ENCODE data around the gene STAT5B.
"Not testable (repeated sequence)": the region's sequence is repeated elsewhere in the genome, so short reads cannot be mapped to it uniquely, and the experiment has no call there.

Gene STAT5B

DNA sequence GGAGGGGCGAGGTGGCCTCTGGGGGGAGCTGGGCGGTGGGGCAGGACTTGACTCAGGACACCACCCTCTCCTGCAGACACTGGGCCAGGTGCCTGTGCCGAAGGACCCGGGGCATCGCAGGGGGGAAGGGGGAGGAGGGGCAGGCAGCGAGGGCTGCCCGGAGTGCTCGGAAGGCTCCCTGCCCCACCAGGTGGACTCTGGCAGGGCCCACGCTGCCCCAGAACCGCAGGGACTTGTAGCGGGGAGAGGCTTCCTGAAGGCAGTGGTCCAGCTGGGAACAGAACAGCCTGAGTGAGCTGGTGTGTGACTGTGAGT, 86.6 kb downstream of the STAT5B start:
- H3K27ac ChIP-seq (ENCODE audit: low read length) = no peak overlapping the region
- H3K9me3 ChIP-seq (ENCODE audit: control insufficient read depth in 1 of 2, low read length in 2 of 2) = no peaks in the 10 kb centered on the region
- H3K4me3 ChIP-seq (ENCODE audit: low read depth in 1 of 2, low read length in 2 of 2) = no peak overlapping the region
- H3K36me3 ChIP-seq (ENCODE audit: control insufficient read depth in 1 of 2, insufficient read depth in 2 of 2, low read length in 2 of 2) = no peaks in the 10 kb centered on the region
- peaks cover 4 to 23% of the 10 kb centered on the region in 2 donors for H3K4me1 ChIP-seq (ENCODE audit: control insufficient read depth in 1 of 2, insufficient read depth in 2 of 2, low read length in 2 of 2)
- no peaks in the 10 kb centered on the region for H3K27me3 ChIP-seq (ENCODE audit: low read depth, low read length)

DNA sequence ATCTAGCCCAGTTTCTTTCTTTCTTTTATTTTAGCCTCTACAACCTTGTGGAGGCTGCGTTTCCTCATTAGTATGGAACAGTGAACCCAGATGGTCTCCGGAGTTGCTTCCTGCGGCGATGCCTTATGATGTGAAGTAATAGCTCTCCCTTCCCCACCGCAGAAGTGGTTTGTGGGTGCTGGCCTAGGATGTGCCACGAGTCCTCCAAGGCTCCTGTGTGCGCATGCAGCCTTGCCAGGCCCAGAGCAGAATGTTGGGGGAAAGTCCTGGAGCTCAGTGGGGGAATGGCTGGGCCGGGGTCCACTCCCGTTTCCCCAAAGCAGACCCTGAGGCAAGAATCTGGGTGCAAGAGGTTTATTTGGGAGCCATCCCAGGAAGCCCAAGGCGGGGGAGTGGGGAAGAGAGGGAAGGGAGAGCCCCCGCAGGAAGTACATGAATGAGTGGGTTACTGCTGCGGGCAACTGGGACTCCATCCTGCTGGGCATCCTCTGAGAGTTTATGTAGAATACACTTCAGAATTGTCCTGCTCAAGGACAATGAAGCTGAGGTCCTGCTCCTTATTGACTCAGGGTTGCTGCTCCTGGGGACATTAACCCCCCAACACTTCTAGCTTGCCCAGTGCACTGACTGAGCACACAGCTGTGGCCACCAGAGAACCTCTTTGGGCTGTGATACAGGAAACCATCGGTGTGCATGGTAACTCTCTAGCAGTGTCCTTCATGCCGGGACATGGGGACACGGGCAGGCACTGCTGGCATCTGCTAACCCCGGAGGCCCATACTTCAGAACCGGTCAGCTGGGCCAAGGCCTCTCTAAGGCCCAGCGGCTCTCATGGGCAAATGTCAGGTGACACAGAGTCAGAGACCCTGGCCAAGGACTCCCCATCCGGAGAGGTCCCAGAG, 87.2 kb downstream of the STAT5B start:
- H3K27ac ChIP-seq (ENCODE audit: low read length) = no peak overlapping the region
- peaks cover 7 to 27% of the 10 kb centered on the region in 2 donors for H3K4me1 ChIP-seq (ENCODE audit: control insufficient read depth in 1 of 2, insufficient read depth in 2 of 2, low read length in 2 of 2)
- H3K4me3 ChIP-seq (ENCODE audit: low read depth in 1 of 2, low read length in 2 of 2) = no peak overlapping the region
- H3K27me3 ChIP-seq (ENCODE audit: low read depth, low read length) = no peaks in the 10 kb centered on the region
- no peaks in the 10 kb centered on the region for H3K36me3 ChIP-seq (ENCODE audit: control insufficient read depth in 1 of 2, insufficient read depth in 2 of 2, low read length in 2 of 2)
- H3K9me3 ChIP-seq (ENCODE audit: control insufficient read depth in 1 of 2, low read length in 2 of 2) = no peaks in the 10 kb centered on the region

DNA sequence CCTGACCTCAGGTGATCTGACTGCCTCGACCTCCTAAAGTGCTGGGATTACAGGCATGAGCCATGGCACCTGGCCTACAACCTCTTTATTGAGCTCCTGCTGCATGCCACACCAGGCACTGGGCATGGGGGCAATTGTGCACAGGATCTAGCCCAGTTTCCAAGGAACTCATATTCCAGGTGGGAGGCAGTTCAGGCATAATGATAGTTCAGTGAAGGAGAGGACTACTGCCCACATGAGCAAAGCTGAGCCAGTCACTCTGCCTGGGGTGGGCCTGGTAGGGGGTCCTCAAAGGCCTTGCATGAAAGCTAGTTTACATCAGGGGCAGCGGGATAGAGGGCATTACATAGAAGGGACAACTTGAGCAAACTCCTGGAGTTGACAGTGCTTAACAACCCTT, 88.4 kb downstream of the STAT5B start:
- Histone ChIP-seq H3K4me1 (ENCODE audit: control insufficient read depth in 1 of 2, insufficient read depth in 2 of 2, low read length in 2 of 2) (peaks cover 3 to 21% of the 10 kb centered on the region in 2 donors), H3K36me3 (ENCODE audit: control insufficient read depth in 1 of 2, insufficient read depth in 2 of 2, low read length in 2 of 2) (no peaks in the 10 kb centered on the region), H3K9me3 (ENCODE audit: control insufficient read depth in 1 of 2, low read length in 2 of 2) (no peaks in the 10 kb centered on the region), H3K27ac (ENCODE audit: low read length) (no peak overlapping the region), H3K4me3 (ENCODE audit: low read depth in 1 of 2, low read length in 2 of 2) (no peak overlapping the region), H3K27me3 (ENCODE audit: low read depth, low read length) (no peaks in the 10 kb centered on the region)

DNA sequence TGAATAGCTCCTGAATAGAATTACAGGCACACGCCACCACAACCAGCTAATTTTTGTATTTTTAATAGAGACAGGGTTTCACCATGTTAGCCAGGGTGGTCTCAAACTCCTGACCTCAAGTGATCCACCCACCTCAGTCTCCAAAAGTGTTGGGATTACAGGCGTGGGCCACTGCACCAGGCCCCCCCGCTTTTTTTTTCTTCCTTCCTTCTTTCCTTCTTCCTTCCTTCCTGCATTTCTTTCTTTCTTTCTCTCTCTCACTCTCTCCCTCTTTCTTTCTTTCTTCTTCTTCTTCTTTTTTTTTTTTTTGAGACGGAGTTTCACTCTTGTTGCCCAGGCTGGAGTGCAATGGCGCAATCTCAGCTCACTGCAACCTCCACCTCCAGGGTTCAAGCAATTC, 90.0 kb downstream of the STAT5B start:
- not testable (repeated sequence) for H3K4me3 ChIP-seq (ENCODE audit: low read depth in 1 of 2, low read length in 2 of 2)
- H3K4me1 ChIP-seq (ENCODE audit: control insufficient read depth in 1 of 2, insufficient read depth in 2 of 2, low read length in 2 of 2) = peaks cover 3 to 15% of the 10 kb centered on the region in 2 donors

DNA sequence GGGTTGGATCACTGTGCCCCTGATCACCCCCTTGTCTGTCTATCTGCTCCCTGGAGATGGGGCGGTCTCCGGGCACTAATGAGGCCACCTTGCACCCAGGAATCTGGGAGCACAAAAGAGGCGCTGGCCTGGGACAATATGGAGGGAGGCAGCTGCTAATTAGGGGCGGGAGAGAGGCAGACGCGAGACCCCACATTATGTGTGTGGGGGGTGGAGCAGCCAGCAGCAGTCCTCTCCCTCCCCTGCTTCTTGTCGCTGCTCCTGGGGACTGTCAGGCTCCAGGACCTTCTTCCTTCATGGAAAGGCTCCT, 90.6 kb downstream of the STAT5B start:
- Histone ChIP-seq H3K27ac (ENCODE audit: low read length) (no peak overlapping the region), H3K9me3 (ENCODE audit: control insufficient read depth in 1 of 2, low read length in 2 of 2) (no peaks in the 10 kb centered on the region), H3K4me3 (ENCODE audit: low read depth in 1 of 2, low read length in 2 of 2) (no peak overlapping the region), H3K4me1 (ENCODE audit: control insufficient read depth in 1 of 2, insufficient read depth in 2 of 2, low read length in 2 of 2) (peaks cover 3 to 21% of the 10 kb centered on the region in 2 donors), H3K27me3 (ENCODE audit: low read depth, low read length) (peaks cover 11% of the 10 kb centered on the region), H3K36me3 (ENCODE audit: control insufficient read depth in 1 of 2, insufficient read depth in 2 of 2, low read length in 2 of 2) (no peaks in the 10 kb centered on the region)

More for the DNA sequence above, 90.0 kb downstream of the STAT5B start:
- not testable (repeated sequence) for H3K36me3 ChIP-seq (ENCODE audit: control insufficient read depth in 1 of 2, insufficient read depth in 2 of 2, low read length in 2 of 2); H3K27ac ChIP-seq (ENCODE audit: low read length); H3K9me3 ChIP-seq (ENCODE audit: control insufficient read depth in 1 of 2, low read length in 2 of 2); H3K27me3 ChIP-seq (ENCODE audit: low read depth, low read length)

DNA sequence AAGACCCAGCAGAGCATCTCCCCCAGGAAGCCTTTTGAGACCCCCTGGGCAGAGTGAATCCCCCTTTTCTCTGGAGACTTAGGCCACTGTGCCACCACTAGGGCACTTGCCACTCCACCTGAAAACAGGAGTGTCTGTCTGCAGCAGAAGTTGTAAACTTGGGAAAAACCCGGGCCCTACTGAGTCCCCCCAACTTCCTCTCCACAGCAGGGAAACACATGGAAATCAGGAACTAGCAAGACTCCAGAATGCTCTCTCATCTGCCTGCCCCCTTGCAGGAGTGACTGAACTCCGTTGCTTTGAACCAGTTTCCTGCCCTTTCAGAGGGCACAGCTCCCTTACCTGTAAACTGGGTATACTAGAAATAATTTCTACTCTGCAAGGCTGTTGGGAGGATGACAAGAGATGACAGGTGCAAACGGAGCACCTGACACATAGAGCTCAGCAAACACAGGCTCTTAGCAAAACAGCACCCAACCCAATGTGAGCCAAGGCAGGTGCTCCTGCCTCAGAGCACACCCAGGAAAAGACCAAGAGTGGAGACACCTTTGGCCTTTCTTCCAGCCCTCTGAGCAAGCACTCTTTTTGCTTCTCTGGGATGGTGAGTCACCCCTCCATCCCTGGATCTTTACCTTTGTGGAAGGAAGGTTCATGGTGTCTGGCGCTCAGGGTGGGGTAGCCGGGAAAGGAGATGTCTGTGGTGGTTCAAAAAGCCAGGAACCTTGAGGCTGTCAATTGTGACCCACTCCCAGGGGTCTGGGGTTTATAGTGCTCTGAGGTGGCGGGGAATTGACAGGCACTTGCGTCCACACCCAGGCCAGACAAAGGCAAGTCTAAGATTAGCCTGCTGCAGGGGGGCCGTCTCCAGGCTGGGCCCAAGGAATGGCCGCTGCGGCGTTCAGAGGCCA, 91.2 kb downstream of the STAT5B start, which contains the start of gene HCRT:
TSS of gene HCRT (minus strand) at position 740 of the 908 bp plus-strand sequence. CDS start at position 653, 87 bp downstream.
- Histone ChIP-seq H3K36me3 (ENCODE audit: control insufficient read depth in 1 of 2, insufficient read depth in 2 of 2, low read length in 2 of 2) (no peaks in the 10 kb centered on the region), H3K9me3 (ENCODE audit: control insufficient read depth in 1 of 2, low read length in 2 of 2) (no peaks in the 10 kb centered on the region), H3K27ac (ENCODE audit: low read length) (no peak within 1 kb of the TSS), H3K27me3 (ENCODE audit: low read depth, low read length) (peaks cover 11% of the 10 kb centered on the region), H3K4me3 (ENCODE audit: low read depth in 1 of 2, low read length in 2 of 2) (peak within 1 kb of the TSS; percentile 7 to 63), H3K4me1 (ENCODE audit: control insufficient read depth in 1 of 2, insufficient read depth in 2 of 2, low read length in 2 of 2) (peaks cover 3 to 26% of the 10 kb centered on the region in 2 donors)

DNA sequence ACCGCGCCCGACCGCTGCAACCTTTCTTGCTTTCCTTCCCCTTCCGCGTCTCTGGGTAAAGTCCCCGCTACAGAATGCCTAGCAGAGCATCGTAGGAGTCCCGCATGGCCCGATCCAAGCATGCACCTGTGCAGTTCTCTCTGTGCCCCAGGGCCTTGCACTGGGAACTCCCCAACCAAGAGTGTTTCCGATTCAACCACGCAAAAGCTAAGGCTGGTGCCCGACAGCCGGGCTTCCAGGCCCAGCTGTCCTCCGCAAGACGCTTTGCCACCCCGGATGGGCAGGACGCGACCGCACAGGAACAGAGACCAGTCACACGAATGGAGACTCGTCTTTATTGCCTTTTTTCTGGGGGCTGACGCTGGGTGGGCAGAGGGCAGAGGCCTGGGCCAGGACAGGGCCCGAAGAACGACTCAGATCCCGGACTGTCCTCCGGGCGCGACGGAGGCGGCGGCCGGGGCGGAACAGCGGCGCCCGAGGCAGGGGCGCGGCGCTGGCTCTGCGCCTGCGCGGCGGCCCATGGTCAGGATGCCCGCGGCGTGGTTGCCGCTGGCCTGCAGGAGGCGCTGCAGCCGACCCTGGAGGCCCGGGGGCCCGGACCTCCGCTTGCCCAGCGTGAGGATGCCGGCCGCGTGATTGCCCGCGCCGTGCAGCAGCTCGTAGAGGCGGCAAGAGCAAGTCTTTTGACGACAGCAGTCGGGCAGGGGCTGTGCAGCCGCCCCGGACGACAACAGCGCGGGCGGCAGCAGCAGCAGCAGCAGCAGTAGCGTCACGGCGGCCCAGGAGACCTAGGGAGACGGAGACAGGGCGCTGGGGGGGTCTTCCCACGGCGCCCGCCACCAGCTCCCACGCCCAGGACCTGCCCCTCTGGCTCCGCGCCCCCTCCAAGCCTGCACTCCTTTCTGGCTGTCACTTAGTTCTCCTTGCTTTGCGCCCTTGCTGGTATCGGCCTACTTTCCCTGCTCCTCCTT, 92.2 kb downstream of the STAT5B start:
- peaks cover 11% of the 10 kb centered on the region for H3K27me3 ChIP-seq (ENCODE audit: low read depth, low read length)
- H3K9me3 ChIP-seq (ENCODE audit: control insufficient read depth in 1 of 2, low read length in 2 of 2) = no peaks in the 10 kb centered on the region
- no peaks in the 10 kb centered on the region for H3K36me3 ChIP-seq (ENCODE audit: control insufficient read depth in 1 of 2, insufficient read depth in 2 of 2, low read length in 2 of 2)
- peaks cover 3 to 26% of the 10 kb centered on the region in 2 donors for H3K4me1 ChIP-seq (ENCODE audit: control insufficient read depth in 1 of 2, insufficient read depth in 2 of 2, low read length in 2 of 2)
- peak overlapping the region; percentile 60 to 63 for H3K4me3 ChIP-seq (ENCODE audit: low read depth in 1 of 2, low read length in 2 of 2)
- no peak overlapping the region for H3K27ac ChIP-seq (ENCODE audit: low read length)

DNA sequence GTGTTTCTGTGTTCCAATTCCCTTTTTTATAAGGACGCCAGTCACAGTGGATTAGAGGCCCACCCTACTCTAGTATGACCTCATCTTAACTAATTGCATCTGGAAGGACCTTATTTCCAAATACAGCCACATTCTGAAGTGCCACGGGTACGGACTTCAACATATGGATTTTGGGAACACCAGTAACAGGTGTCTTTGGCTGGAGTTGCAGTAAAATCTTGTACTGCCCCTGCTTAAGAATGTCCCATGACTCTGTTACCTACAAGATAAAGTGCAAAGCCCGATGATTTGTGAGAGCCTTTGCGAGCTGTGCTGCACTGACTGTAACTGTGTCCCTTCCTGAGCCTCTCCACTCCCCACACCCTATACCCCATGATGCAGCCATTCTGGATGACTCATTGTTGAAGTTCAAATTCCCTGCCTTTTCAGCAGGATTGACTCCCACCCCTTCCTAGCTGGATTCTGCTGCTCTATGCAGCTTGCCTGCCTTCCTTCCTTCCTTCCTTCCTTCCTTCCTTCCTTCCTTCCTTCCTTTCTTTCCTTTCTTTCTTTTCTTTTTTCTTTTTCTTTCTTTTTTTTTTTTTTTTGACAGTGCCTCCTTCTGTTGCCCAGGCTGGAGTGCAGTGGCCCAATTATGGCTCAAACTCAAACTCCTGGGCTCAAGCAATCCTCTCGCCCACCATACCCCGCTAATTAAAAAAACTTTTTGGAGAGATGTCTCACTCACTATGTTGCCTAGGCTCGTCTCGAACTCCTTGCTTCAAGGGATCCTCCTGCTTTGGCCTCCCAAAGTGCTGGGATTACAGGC, 93.1 kb downstream of the STAT5B start:
- Histone ChIP-seq H3K27me3 (ENCODE audit: low read depth, low read length) (peaks cover 11% of the 10 kb centered on the region), H3K27ac (ENCODE audit: low read length) (no peak overlapping the region), H3K36me3 (ENCODE audit: control insufficient read depth in 1 of 2, insufficient read depth in 2 of 2, low read length in 2 of 2) (no peaks in the 10 kb centered on the region), H3K4me3 (ENCODE audit: low read depth in 1 of 2, low read length in 2 of 2) (peak overlapping the region; percentile 60 to 63), H3K4me1 (ENCODE audit: control insufficient read depth in 1 of 2, insufficient read depth in 2 of 2, low read length in 2 of 2) (peaks cover 3 to 26% of the 10 kb centered on the region in 2 donors), H3K9me3 (ENCODE audit: control insufficient read depth in 1 of 2, low read length in 2 of 2) (no peaks in the 10 kb centered on the region)

DNA sequence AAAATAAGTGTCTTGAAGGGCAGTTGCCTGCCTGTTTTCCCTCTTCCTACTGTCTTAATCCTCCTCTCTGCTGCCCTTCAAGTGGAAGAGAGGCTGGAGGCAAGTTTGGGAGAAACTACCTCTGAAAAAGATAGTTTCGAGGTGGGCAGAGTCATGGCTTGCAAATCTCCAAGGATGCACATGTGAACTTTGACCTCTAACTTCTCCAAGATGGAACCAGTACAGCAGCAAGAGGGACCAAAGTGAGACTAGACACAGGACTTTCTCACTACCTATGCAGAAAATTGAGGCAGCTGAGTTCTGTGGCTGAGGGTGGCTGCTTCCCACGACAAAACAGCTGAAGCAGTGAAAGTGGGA, 94.4 kb downstream of the STAT5B start:
- Histone ChIP-seq H3K27ac (ENCODE audit: low read length) (no peak overlapping the region), H3K27me3 (ENCODE audit: low read depth, low read length) (peaks cover 11% of the 10 kb centered on the region), H3K36me3 (ENCODE audit: control insufficient read depth in 1 of 2, insufficient read depth in 2 of 2, low read length in 2 of 2) (no peaks in the 10 kb centered on the region), H3K4me3 (ENCODE audit: low read depth in 1 of 2, low read length in 2 of 2) (no peak overlapping the region), H3K9me3 (ENCODE audit: control insufficient read depth in 1 of 2, low read length in 2 of 2) (no peaks in the 10 kb centered on the region), H3K4me1 (ENCODE audit: control insufficient read depth in 1 of 2, insufficient read depth in 2 of 2, low read length in 2 of 2) (peaks cover 3 to 26% of the 10 kb centered on the region in 2 donors)
